ENCODE results near the gene EXOC6.
A peak's percentile ranks its signal among the peaks of the same experiment; 100 is the strongest.
"Not testable (repeated sequence)": the region's sequence is repeated elsewhere in the genome, so short reads cannot be mapped to it uniquely, and the experiment has no call there.

The EXOC6 gene

DNA sequence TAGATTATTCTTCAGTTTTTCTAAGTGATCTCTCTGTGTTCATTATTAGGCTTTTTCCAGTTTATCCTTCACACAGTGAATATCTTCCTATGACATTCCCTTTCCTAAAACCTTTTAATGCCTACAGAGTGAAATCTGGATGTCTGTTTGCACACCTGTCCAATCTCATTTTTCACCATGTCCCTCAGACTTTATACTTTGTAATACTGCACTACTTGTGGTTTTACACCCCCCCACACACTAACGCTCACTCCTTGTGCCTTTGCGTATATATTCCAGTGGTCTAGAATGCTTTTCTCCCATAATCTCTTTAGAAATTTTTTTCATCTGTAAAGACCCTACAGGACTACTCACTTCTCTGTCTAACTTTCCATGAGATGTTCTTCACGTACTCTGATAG lies 98.2 kb downstream of the EXOC6 start:
- DNase-seq = no peak

DNA sequence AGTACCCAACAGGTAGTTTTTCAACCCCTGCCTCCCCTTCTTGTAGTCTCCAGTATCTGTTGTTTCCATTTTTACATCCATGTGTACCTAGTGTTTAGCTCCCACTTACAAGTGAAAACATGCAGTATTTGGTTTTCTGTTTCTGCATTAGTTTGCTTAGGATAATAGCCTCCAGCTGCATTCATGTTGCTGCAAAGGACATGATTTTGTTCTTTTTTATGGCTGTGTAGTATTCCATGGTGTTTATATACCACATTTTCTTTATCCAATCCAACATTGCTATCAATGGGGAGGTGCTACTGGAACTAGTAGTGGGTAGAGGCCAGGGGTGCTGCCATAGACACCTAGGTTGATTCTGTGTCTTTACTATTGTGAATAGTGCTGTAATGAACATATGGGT lies 104.3 kb downstream of the EXOC6 start:
- DNase-seq = not testable (repeated sequence)

DNA sequence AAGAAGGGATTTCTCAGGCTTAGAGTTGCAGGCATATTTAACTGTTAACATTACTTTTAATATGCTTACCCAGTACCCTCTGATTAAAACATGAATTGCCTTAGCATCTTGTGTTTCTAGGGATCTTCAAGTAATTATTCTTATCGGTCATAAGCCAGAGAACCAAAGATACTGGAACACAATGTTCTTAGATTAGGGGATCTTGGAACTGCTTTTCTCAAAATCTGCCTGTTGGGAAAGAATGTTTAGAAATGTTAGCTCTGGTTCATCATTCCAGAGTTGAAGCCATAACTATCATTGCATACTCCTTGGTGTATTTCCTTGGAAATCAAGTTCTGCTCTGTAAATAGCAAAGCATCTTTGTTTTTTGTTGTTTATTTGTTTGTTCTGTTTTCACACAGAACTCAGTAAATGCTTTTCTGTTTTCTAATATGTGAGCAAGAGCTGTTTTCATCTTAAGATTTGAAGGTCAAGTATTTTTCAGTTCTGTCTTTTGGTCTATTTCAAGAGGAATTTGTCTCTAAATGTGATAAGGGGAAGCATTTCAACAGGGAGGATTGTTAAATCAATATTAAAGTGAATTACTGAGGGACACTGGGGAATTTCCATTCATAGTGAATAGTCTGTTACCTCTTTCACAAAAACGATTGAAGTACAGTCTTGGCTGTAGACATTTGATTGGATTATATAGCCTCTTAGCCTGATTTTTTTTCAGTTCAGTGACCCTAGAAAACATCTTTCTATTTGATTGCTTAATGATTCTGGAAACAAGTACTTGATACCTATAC lies 109.1 kb downstream of the EXOC6 start:
- DNase-seq = no peak

DNA sequence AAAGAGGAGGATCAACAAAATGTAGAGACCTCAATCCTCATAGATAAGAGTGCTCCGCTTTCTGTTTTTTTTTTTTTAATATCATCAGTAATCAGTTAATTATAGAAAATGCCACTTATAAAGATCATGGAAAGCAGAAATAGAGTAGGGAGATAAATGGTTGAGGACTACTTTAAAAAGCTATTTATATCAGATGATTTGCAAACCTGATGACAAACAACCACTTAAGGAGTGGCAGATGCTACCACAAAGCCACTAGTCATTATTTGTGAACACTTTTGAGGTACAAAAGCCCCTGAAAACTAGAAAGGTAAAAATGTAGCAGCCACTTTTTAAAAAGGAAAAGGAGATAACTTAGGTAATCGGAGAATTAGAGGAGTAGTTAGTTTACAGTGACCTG lies 113.3 kb downstream of the EXOC6 start:
- no peak for DNase-seq

DNA sequence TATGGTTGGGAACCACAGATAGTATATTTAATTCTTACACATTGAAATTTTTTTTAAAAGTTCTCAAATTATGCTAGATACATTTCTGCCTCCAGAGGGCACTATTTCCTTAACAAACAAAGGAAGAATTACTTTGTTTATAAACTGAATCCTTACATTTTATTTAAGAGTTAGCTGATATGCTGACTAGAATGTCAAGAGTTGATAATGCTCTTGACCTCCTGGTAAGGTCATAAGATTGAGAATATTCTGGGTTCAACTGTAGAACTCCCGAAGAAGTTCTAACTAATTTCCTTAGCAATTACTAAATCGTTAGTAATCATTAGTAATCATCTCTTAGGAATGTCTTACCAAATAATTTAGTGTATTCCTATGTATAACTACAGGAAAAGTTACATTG lies 117.0 kb downstream of the EXOC6 start:
- DNase-seq = peak in 1 of 2 donors; percentile 1

DNA sequence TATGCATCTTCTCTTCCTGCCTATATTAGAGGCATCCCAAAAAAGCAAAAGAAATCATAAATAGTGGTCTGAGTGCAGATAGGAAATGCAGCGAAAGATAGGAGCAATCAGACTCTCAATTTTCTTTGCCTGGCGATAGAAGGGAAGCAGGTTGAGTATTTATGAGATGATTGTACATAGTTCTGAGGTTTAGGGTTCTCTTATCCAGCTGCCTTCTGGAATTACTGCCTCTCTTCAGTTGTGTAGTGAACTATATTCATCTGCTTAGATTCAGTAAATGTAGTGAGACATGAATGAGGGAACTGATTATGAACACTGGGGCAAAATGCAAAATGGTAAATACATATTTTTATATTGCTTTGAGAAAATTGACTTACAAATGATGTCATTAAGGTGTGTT lies 119.3 kb downstream of the EXOC6 start:
- DNase-seq = no peak

DNA sequence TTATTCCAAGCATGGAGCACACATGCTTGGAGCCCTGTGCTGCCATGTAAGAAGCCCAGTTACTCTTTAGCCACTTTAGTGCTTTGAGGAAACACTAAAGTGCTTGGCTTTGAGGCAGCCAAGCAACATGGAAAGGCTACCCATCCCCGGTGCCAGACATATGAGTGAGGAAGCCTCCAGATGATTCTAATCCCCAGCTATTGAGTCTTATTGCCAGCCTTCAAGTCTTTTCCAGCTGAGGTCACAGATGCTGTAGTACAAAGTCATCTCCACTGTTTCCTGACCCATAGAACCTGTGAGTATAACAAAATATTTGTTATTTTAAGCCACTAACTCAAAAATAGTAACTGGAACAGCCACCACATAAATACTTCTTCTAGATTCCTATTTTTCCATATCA lies 120.8 kb downstream of the EXOC6 start:
- DNase-seq = no peak

DNA sequence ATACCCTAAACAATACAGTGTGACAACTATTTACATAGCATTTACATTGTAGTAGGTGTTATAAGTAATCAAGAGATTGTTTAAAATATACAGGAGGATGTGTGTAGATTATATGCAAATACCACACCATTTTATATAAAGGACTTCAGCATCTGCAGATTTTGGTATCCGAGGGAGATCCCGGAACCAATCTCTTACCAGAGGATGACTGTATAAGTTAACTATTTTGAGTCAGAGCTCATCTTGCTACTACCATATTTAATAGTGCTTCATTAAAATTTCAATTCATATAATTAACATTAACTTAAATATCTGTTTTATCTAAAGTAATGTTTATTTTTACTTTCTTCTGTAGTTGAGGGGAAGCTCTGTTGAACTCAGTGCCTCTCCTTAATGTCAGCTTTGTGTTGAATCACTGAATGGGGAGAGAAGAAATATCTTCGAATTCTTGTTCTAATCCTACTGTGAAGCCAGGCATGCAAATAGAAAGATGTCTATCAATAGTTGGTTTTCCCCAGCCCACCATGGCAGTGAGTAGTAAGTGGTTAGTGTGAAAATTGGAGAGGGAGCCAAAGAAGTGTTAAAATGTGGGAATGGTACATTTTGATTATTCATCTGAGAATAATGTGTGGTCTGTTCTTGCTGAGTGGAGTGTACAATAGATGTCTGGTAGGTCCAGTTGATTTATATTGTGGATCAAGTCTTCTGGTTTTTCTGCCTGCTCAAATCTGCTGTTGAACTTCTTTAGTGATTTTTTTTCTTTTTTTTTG lies 122.2 kb downstream of the EXOC6 start:
- no peak for DNase-seq

DNA sequence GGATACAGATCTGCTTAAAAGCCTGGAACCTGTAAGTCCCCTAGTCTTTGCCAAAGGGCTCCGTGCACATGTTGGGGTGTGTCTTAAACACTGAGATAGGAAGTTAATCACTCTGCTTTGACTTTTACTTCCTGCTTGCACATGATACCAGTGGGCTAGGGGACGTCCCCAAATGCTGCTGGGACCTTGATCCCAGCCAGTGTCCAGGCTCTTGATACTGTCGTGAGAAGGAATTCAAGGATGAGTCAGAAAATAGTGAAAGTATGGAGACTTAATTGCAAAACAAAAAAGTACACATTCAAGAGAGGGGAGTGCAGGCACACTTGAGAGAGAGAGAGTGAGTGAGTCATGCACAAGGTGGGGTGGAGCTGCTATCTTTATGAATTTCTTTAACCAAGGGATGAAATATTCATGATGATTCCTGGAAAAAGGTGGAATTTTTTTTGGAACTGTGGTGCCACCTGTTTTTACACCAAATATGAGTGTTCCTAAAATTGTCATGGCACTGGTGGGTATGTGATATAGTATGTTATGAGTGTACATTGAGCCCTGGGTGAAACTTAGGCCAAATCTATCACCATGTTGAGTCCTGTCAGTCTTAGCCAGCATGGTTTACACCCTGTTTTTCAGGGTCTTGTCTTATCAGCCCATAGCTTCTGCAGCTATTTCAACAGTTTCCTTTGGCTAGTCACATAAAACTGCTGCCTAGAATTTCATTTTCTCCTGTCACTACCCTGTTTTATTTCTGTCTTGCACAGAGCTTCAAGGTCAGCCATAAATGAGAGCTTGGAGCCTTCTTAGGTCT lies 123.9 kb downstream of the EXOC6 start:
- no peak for DNase-seq

DNA sequence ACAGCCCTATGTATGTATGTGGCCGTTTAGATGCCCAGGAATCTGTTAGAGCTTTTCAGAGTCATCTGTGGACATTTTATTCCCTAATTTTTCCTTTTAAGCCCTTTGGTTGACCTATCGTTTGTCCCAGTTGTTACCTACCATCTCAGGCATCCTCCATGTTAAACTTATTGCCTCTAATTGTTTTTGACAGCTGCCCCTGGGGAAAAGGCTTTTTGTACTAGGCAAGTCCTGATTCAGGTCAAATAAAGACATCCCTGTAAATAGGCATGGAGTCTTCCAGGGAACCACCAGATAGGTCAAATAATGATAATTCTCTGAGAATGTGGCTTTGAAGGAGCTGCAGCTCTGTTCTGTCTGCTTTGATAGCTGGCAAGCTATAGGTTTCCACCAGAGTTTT lies 124.6 kb downstream of the EXOC6 start:
- DNase-seq = no peak

DNA sequence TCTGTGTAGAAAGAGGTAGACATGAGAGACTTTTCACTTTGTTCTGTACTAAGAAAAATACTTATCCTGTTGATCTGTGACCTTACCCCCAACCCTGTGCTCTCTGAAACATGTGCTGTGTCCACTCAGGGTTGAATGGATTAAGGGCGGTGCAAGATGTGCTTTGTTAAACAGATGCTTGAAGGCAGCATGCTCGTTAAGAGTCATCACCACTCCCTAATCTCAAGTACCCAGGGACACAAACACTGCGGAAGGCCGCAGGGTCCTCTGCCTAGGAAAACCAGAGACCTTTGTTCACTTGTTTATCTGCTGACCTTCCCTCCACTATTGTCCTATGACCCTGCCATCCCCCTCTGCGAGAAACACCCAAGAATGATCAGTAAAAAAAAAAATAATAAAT lies 128.0 kb downstream of the EXOC6 start:
- DNase-seq = not testable (repeated sequence)

DNA sequence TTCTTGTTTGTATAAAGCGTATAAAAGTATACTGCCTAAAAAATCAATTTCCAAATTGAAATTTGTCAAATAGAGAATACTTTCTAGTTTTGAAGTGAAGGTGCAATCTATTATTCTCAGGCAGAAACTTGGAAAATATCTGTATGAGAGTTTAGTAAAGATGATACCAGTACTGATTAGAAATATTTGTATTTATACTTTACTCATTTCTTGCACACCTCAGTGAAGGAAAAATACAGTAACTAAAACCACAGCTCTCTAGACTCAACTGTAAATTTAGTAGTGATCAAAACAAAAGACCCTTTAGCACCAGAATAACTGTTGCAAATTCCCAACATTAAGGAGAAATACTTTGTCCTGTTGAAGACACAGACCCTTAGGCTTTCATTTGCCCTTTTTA lies 140.9 kb downstream of the EXOC6 start:
- no peak for DNase-seq

DNA sequence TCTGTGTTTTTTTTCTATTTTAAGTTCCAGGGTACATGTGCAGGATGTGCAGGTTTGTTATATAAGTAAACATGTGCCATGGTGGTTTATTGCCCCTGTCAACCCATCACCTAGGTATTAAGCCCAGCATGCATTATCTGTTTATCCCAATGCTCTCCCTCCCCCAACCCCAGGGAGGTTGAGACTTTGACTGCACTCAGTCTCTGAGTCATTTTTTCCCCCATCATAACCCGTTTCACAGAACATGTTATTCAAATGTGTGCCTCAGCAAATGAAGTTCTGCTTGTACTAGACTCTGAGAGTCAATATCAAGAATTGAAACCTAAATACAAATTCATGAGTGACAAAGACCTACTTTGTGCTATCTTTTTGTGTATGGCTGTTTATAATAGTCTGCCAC lies 142.3 kb downstream of the EXOC6 start:
- no peak for DNase-seq

DNA sequence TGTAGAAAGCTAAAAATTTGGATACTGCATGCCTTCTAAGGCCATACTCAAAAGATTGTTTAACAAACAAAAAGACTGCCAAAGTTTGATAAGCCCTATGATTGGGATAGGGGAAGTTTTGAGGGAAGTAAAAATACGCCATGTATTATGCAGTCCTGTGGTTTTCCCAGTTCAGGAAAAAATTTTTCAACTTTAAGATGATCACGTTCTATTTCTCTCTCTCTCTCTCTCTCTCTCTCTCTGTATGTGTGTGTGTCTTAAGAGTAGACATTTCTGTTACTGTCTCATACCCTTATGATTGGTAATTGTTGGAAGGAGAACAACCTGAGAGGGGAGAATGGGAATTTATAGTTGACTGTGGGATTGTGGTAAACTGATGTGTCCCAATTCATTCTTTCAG lies 143.2 kb downstream of the EXOC6 start:
- no peak for DNase-seq

DNA sequence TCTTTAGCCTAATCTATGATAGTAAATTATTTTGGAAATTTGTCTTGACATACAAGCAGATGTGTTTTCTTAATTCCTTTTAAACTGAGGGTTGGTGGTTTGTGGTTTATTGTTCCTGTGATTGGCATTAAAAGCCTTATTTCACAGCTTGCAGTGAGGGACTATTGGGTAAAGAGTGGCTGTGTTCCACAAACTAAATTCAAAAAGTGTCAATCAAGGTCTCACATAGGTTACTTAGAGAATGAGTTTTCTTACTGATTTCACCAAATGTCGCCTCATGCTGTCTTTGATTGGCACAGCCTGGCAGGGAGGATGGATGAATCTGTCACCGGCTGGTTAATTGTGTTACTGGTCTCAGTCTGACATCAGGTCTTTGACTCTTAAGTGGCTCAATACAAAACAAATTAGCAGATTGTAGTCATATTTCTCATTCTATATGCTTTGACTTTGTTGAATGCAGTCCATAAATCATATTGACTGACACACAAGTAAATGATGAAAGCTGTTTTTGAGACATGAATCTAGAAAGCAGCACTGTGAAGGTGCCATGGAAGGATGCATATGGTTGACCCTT lies 145.5 kb downstream of the EXOC6 start:
- DNase-seq = no peak

DNA sequence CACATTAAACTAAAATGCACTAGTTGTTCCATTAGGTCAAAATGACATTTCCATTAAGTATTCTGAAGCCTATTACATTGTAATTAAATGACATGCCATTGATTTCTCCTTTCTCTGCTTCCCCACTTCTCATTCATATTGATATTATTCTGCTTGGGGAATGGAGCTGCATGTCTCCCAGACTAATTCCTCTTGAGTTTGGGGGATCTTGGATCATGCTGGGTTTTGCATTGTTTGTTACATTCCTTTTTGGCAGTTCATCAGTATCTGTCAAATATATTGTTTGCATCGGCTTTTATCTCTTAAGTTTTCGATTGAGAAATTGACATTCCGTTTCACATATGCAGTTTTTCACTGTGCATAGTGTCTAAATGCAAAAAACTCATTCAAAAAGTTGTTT lies 147.2 kb downstream of the EXOC6 start:
- no peak for DNase-seq

DNA sequence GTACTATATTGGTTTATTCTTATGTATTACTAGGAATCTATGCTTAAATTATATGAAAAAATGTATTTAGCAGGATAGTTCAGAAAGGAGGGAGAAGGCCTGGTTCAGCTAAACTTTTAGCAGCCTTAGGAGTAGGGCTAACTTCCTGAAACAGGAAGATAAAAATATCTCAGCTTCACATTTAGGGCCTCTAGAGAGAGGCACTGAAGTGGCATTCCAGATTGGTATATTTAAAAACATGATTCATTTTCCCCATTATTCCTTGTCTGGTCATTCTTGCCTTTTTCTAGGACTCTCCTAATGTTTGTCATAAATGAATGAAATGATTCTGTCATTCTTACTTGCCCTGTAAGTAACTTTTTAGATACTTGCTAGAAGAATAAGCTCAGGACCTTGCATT lies 149.3 kb downstream of the EXOC6 start:
- no peak for DNase-seq

DNA sequence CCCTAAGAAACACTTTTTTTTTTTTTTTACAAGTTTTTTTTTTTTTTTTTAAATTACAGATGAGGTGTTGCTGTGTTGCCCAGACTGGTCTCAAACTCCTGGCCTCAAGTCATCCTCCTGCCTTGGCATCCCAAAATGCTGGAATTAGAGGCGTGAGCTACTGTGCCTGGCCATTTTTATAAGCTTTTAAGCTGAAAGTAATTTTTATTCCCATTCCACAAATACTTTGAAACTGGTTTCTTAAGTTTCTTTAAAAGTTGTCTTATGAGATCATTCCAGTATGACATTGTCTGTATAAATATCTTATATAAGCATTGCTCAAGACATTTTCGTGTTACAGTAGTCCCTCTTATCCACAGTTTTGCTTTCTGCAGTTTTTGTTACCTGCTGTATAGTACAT lies 150.9 kb downstream of the EXOC6 start:
- DNase-seq = no peak

DNA sequence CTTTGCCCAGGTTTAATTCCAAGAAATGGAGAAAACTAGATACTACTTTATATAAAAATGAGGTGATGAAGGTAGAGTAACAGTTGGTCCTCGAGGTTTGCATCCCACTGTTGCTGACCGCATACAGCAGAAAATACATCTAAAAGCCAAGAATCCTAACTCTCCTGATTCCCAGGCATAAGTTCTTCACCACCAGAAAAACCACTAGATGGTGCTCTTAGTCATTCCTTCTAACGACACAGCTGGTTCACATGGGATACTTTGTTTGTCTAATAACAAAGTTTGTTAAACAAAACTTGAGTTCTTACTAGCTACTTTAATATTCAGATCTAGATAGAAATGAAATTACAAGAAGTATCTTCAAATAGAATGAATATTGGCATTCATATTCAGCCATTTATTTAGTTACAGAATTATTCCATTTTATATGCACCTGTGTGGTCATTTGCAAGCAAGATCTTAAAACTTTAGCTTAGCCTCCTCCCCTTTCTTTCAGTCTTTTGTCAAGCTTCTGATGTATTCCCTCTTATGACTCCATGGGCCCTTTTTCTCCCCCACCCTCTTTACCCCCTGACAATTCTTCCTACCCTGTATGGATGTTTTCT lies 158.2 kb downstream of the EXOC6 start:
- DNase-seq = no peak

DNA sequence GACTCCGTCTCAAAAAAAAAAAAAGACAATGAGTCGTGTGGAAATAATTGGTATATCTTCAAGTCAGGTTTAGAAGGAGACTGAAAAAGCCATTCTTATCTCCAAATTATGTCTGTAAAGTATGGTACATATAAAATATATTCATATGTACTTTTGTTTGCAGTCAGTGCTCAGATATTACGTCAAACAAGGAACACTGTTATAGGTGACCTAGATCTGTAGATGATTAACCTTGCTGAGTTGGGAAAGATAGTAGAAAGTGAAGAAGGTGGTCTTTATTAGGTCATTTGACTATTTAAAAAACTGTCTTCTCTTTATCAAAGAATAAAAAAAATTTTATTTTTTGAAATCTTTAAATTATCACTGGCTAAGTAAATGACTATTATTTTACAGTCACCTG lies 167.4 kb downstream of the EXOC6 start:
- DNase-seq = no peak

DNA sequence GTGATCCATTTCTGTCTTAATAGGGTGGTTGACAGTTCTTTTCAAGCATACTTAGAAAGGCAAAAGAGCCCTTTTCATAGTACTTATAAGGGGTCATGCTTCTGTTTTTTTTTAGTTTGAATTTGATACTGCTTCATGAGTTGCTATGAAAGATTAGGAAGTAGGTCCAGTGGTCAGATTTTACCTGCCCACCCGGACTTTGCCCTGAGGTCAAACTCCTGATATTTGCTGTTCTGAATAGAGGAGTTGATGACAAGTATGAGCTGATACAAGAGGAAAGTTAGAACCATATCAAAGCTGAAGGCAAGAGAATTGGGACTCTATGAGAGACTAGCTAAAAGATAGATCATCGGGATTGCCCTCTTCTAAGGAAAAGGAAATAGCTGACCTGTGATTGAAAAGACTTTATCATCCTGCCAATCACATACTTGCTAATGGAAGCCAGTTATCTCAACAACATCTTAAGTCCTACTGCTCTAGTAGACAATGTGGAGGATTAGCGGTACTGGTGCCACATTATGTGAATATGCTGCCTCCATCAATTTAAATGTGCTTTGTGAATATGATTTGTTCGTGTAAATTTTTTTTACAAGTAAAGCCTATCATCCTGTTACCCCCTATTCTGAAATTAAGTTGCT lies 174.8 kb downstream of the EXOC6 start:
- DNase-seq = no peak

DNA sequence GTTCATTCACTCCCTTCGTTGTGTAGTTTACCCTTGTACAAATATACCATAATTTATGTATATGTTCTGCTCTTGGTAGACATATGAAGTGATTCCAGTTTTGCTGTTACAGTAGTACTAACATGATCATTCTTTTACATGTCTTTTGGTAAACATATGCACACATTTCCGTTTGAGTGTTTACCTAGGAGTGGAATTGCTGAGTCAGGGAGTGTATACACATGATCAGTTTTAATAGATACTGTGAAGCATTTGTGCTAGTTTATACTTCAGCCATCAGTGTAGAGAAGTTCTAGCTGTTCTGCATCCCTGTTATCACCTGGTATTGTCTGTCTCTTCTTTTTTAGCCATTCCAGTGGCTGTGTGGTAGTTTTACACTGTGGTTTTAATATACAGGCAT lies 177.8 kb downstream of the EXOC6 start:
- DNase-seq = no peak
